Measurements from ENCODE around the gene SLC35E1.

Gene SLC35E1

DNA sequence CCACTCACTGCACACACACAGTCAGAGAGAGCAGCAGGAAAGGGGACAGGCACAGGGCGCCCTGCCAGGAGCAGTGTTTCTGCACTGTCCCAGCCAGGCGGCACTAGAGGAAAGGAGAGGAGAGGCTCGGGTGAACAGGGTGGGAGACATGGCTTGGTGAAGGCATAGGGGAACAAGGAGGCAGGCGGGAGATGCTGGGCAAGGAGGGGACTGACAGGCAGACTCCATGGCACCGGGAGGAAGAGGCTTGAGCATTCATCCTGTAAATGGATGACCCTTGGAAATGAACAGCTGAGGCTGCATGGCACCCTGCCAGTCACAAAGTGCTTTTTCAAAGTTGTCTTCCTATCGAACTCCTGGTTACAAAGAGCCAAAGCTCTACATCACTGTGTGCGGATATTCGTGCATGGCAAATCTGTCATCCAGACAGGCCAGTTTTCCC lies 33.4 kb upstream of the SLC35E1 start:
- H3K4me3 ChIP-seq (ENCODE audit: low read depth, low read length): no peak overlapping the region
- no peak for TF ChIP-seq CTCF (IDR thresholded peaks at IDR 0.05; ENCODE audit: low read depth, low read length)

- H3K4me3 ChIP-seq (ENCODE audit: low read depth, low read length): no peak overlapping the region
- TF ChIP-seq CTCF (IDR thresholded peaks at IDR 0.05; ENCODE audit: low read depth, low read length): no peak
These were observed 32.9 kb upstream of the SLC35E1 start for GRCh38 chr19:16605115-16605514.

DNA sequence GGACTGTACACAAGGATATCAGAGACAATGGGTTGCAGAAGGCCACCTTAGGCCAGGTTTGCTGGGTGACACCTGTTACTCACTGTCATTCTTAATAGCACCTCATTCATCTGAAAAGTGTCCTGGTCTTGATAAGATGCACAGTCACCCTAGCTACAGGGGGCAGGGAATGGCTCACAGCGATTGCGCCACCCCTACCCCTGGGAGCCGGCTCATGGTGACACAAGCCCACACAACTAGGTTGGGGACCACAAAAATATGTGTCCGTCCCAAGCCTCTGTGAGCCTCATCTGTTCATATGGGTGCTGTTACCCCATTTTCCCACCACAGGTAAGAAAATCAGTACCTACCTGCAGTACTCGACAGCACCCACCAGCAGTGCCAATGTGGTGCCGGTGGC lies 32.4 kb upstream of the SLC35E1 start:
- no peak for TF ChIP-seq CTCF (IDR thresholded peaks at IDR 0.05; ENCODE audit: low read depth, low read length)

GRCh38 chr19:16603090-16603489 lies 30.9 kb upstream of the SLC35E1 start:
- no peak overlapping the region for H3K4me3 ChIP-seq (ENCODE audit: low read depth, low read length)
- TF ChIP-seq CTCF (IDR thresholded peaks at IDR 0.05; ENCODE audit: low read depth, low read length): no peak

More for the DNA sequence above, 32.4 kb upstream of the SLC35E1 start:
- no peak overlapping the region for H3K4me3 ChIP-seq (ENCODE audit: low read depth, low read length)

DNA sequence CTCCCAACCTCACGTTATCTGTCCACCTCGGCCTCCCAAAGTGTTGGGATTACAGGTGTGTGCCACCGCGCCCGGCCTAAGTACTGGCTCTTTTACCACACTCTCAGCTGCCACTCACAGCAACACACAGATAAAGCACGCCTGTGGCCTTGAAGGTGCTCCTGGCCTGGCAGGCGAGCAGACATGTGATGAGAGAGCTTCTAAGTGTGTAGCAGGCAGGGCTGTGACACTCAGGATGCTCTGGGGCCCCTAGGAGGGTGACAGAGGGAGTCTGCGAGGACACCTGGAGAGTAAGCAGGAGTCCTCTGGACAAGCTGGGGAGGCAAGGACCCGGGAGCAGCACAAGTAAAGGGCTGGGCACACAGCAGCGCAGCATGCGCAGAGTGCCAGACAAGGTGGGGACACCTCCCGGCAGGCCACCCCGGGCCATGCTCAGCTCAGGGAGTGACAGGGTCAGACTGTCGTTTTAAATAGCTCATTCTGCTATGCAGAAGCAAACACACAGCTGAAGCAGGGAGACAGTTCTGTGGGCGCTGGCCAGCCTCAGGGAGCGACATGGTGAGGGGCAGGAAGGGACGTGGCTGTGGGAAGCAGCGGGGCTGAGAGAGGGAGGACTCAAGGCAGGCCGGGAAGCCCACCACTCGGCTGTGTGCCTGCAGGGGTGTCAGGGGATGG lies 29.3 kb upstream of the SLC35E1 start:
- TF ChIP-seq CTCF (IDR thresholded peaks at IDR 0.05; ENCODE audit: low read depth, low read length): no peak
- no peak overlapping the region for H3K4me3 ChIP-seq (ENCODE audit: low read depth, low read length)

GRCh38 chr19:16600824-16601223 lies 28.6 kb upstream of the SLC35E1 start:
- no peak for TF ChIP-seq CTCF (IDR thresholded peaks at IDR 0.05; ENCODE audit: low read depth, low read length)
- H3K4me3 ChIP-seq (ENCODE audit: low read depth, low read length): no peak overlapping the region

DNA sequence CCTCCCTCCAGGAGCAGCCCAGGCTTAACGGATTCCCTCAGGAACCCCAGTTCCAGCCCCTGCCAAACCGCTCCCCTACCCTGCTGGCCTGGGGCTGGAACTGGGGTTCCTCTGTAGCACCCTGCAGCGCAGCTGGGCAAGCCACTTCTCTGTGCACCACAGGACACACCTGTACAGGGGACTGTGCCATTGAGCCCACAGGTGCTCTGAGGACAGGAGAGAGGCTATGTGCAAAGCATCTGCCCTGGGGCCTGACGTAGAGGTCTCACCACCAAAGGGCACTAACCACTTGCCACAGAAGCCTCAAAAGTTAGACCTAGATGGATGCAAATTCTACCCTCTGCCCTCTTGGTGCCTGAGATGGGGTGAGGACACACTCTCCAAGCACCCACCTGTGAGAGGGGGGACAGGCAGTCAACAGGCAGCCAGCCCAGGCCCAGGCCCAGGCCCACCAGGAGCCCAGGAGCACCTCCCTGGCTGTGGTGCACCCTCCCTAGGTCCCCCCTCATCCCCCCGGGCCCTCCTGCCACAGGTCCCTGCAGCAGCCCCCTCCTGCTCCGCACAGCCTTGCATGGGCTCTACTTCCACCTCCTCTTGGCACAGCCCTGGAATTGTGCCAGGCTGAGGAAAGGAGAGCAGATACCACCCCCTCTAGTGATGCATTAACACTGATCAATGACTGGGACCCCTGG lies 27.6 kb upstream of the SLC35E1 start:
- no peak overlapping the region for H3K4me3 ChIP-seq (ENCODE audit: low read depth, low read length)
- TF ChIP-seq CTCF (IDR thresholded peaks at IDR 0.05; ENCODE audit: low read depth, low read length): no peak

All from WI38 (cell line).